NOMO-1 treated with DMSO at 0.1 percent for 48 hours (cell line): ENCODE data around the gene CEACAM21.

ENCODE experiments used
- DNase-seq: peaks from one replicate; lab custom pipeline; 2025; ENCODE audit not compliant: unreplicated experiment; lab: John Stamatoyannopoulos, UW

The CEACAM21 gene

GRCh38 chr19:41584260-41584810 is 8.4 kb downstream of the CEACAM21 start:
- DNase-seq = no peak

- no peak for DNase-seq
These were observed 9.0 kb downstream of the CEACAM21 start for GRCh38 chr19:41584931-41585330.

GRCh38 chr19:41586064-41586463 is 10.1 kb downstream of the CEACAM21 start:
- no peak for DNase-seq

GRCh38 chr19:41587101-41587837 is 11.3 kb downstream of the CEACAM21 start:
- DNase-seq = no peak

GRCh38 chr19:41587838-41588210 is 11.9 kb downstream of the CEACAM21 start:
- DNase-seq = no peak

- DNase-seq = no peak
These were observed 12.7 kb downstream of the CEACAM21 start for GRCh38 chr19:41588497-41589209.

GRCh38 chr19:41589371-41589770 is 13.4 kb downstream of the CEACAM21 start:
- DNase-seq = no peak

GRCh38 chr19:41590936-41591335 is 15.0 kb downstream of the CEACAM21 start:
- DNase-seq = no peak

GRCh38 chr19:41591951-41592562 is 16.1 kb downstream of the CEACAM21 start:
- DNase-seq = no peak

- peak; percentile 86 for DNase-seq
These were observed 19.4 kb downstream of the CEACAM21 start for GRCh38 chr19:41595258-41595889.

- no peak for DNase-seq
These were observed 19.9 kb downstream of the CEACAM21 start for GRCh38 chr19:41595890-41596280.

GRCh38 chr19:41597600-41598041 is 21.7 kb downstream of the CEACAM21 start:
- DNase-seq = peak; percentile 87

- no peak for DNase-seq
These were observed 23.4 kb downstream of the CEACAM21 start for GRCh38 chr19:41599175-41599966.

GRCh38 chr19:41601771-41602170 is 25.8 kb downstream of the CEACAM21 start:
- no peak for DNase-seq

- DNase-seq = no peak
These were observed 28.9 kb downstream of the CEACAM21 start for GRCh38 chr19:41604831-41605230.

GRCh38 chr19:41606215-41606837 is 30.4 kb downstream of the CEACAM21 start:
- no peak for DNase-seq

GRCh38 chr19:41607668-41608067 is 31.7 kb downstream of the CEACAM21 start:
- no peak for DNase-seq

- DNase-seq = no peak
These were observed 34.8 kb downstream of the CEACAM21 start for GRCh38 chr19:41610789-41611188.

- DNase-seq = peak; percentile 43
These were observed 36.5 kb downstream of the CEACAM21 start for GRCh38 chr19:41612483-41612882.

GRCh38 chr19:41615207-41615606 is 39.2 kb downstream of the CEACAM21 start:
- no peak for DNase-seq
